B cell (primary cell): ENCODE data around the gene RPS24.

Experiments used
- CTCF ChIP-seq: fragments of 200-600 bp; IDR thresholded peaks from one replicate; pipeline ENCODE4 v1.8.0; 2022; ENCODE audit warnings: antibody characterized with exemption, mild to moderate bottlenecking
- EZH2 ChIP-seq: IDR thresholded peaks from 2 replicates; pipeline ENCODE4 v1.6.1; 2012; ENCODE audit warnings: borderline replicate concordance, low read depth, mild to moderate bottlenecking, moderate library complexity, low read length; ENCODE audit not compliant: insufficient read depth, poor library complexity, severe bottlenecking

DNA sequence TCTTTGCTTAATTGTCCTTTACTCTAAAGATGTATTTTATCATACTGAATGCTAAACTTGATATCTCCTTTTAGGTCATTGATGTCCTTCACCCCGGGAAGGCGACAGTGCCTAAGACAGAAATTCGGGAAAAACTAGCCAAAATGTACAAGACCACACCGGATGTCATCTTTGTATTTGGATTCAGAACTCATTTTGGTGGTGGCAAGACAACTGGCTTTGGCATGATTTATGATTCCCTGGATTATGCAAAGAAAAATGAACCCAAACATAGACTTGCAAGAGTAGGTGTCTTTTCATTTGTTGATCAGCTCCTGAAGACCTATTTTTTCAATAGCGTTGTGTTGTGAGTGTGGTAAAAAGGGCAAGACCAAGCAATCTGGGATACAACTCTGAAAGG lies 1.8 kb downstream of the RPS24 start:
- no peak for TF ChIP-seq CTCF
- no peak for TF ChIP-seq EZH2
